Mesenchymal stem cell (in vitro differentiated cells and primary cell): ENCODE measurements around the gene MLLT11.

ENCODE experiments used
- DNase-seq: peaks from one replicate; pipeline ENCODE4 v3.0.0-alpha.2; 2013
- H2AFZ ChIP-seq: one replicate; pipeline ENCODE4 v1.6.1; 2013; ENCODE audit warnings: low read depth, mild to moderate bottlenecking, control low read depth, inconsistent platforms, low read length, moderate library complexity
- H2AK5ac ChIP-seq: 2 replicates; pipeline ENCODE4 v1.6.1; 2013; ENCODE audit warnings: low read length, moderate library complexity, mild to moderate bottlenecking, inconsistent platforms; ENCODE audit not compliant: severe bottlenecking
- H2BK120ac ChIP-seq: one replicate; pipeline ENCODE4 v1.6.1; 2013; ENCODE audit warnings: low read depth, mild to moderate bottlenecking, inconsistent platforms, low read length, moderate library complexity
- H2BK12ac ChIP-seq, 2 experiments: one replicate each; pipeline ENCODE4 v1.6.1; 2013; ENCODE audit warnings: inconsistent platforms in 2 of 2, low read length in 2 of 2, mild to moderate bottlenecking in 2 of 2, moderate library complexity in 2 of 2, control low read depth in 1 of 2
- H2BK15ac ChIP-seq: one replicate; pipeline ENCODE4 v1.6.1; 2013; ENCODE audit warnings: mild to moderate bottlenecking, low read depth, inconsistent platforms; ENCODE audit not compliant: poor library complexity, severe bottlenecking
- H2BK5ac ChIP-seq: 2 replicates; pipeline ENCODE4 v1.6.1; 2013; ENCODE audit warnings: low read depth, mild to moderate bottlenecking, low read length, control low read depth, inconsistent platforms; ENCODE audit not compliant: poor library complexity, severe bottlenecking
- H3K14ac ChIP-seq, 2 experiments: one replicate each; pipeline ENCODE4 v1.6.1; 2013; ENCODE audit warnings: inconsistent platforms in 2 of 2, low read length in 2 of 2, control low read depth in 1 of 2, mild to moderate bottlenecking in 1 of 2, moderate library complexity in 1 of 2
- H3K18ac ChIP-seq, 2 experiments: one replicate each; pipeline ENCODE4 v1.6.1; 2013; ENCODE audit warnings: inconsistent platforms in 2 of 2, low read length in 2 of 2, control low read depth in 1 of 2, low read depth in 1 of 2, mild to moderate bottlenecking in 1 of 2
- H3K23ac ChIP-seq, 2 experiments: one replicate each; pipeline ENCODE4 v1.6.1; 2013; ENCODE audit warnings: inconsistent platforms in 2 of 2, low read length in 2 of 2, mild to moderate bottlenecking in 2 of 2, moderate library complexity in 2 of 2, control low read depth in 1 of 2
- H3K27ac ChIP-seq: 2 replicates; pipeline ENCODE4 v1.5.1; 2013; ENCODE audit warnings: mild to moderate bottlenecking, moderate library complexity, low read length, control low read depth, inconsistent platforms; ENCODE audit not compliant: poor library complexity, severe bottlenecking
- H3K27me3 ChIP-seq, 2 experiments: 2 replicates each; pipeline versions ENCODE4 v1.6.1 to v1.7.0; 2013; ENCODE audit warnings: low read length in 2 of 2, mild to moderate bottlenecking in 2 of 2, moderate library complexity in 2 of 2, control low read depth in 1 of 2, inconsistent platforms in 1 of 2; ENCODE audit not compliant: control insufficient read depth in 1 of 2, insufficient read depth in 1 of 2
- H3K36me3 ChIP-seq, 2 experiments: 2 replicates each; pipeline versions ENCODE4 v1.6.1 to v1.7.0; 2013; ENCODE audit warnings: low read length in 2 of 2, control low read depth in 1 of 2, inconsistent platforms in 1 of 2, low read depth in 1 of 2, mild to moderate bottlenecking in 1 of 2; ENCODE audit not compliant: insufficient read depth in 2 of 2, control insufficient read depth in 1 of 2
- H3K4ac ChIP-seq, 2 experiments: one replicate each; pipeline ENCODE4 v1.6.1; 2013; ENCODE audit warnings: inconsistent platforms in 2 of 2, low read length in 2 of 2, mild to moderate bottlenecking in 2 of 2, moderate library complexity in 2 of 2, control low read depth in 1 of 2, low read depth in 1 of 2
- H3K4me1 ChIP-seq: 2 replicates; pipeline ENCODE4 v1.6.1; 2013; ENCODE audit warnings: low read depth, low read length, control low read depth; ENCODE audit not compliant: control insufficient read depth, insufficient read depth
- H3K4me2 ChIP-seq: 2 replicates; pipeline ENCODE4 v1.6.1; 2013; ENCODE audit warnings: low read length, mild to moderate bottlenecking, inconsistent platforms; ENCODE audit not compliant: poor library complexity, severe bottlenecking
- H3K4me3 ChIP-seq, 2 experiments: 2 replicates each; pipeline versions ENCODE4 v1.5.1 to v1.7.0; 2013; ENCODE audit warnings: low read length in 2 of 2, mild to moderate bottlenecking in 2 of 2, control low read depth in 1 of 2, low read depth in 1 of 2; ENCODE audit not compliant: insufficient read depth in 1 of 2
- H3K79me1 ChIP-seq: replicated peaks from 2 replicates; pipeline ENCODE4 v1.6.1; 2013; ENCODE audit warnings: mild to moderate bottlenecking, control low read depth, low read length, inconsistent platforms; ENCODE audit not compliant: poor library complexity, severe bottlenecking
- H3K9ac ChIP-seq: 2 replicates; pipeline ENCODE4 v1.7.0; 2013; ENCODE audit warnings: mild to moderate bottlenecking, low read length, moderate library complexity
- H3K9me3 ChIP-seq: 2 replicates; pipeline ENCODE4 v1.7.0; 2013; ENCODE audit warnings: mild to moderate bottlenecking, low read length; ENCODE audit not compliant: control insufficient read depth
- H4K8ac ChIP-seq: one replicate; pipeline ENCODE4 v1.6.1; 2013; ENCODE audit warnings: inconsistent platforms, mild to moderate bottlenecking, low read length, moderate library complexity
- H4K91ac ChIP-seq: one replicate; pipeline ENCODE4 v1.6.1; 2013; ENCODE audit warnings: mild to moderate bottlenecking, low read length, inconsistent platforms
- WGBS: methylation state at CpG from one replicate; pipeline ENCODE4 v1.1.7; 2013; ENCODE audit warnings: mixed read lengths; 5-methylcytosine and 5-hydroxymethylcytosine counted together

MLLT11 gene

DNA sequence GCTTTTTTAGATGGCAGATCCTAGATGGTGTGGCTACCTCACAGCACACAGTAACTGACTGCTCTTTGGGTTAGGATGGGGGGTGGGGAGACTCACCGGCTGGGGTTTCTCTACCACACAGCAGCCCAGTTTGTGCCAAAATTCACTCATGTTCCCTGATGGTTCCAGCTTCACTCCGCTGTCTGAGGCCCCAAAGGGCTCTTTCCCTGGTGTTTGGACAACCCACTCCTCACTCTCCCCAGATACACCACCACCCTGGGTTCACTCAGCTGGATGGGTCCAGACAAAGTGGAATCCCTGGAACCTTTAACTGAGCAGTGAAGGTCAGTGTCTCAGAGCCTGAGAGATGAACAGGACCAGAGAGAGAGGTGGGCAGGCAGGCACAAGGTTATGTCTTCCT lies 4.6 kb upstream of the MLLT11 start:
- no peak overlapping the region for H2AFZ ChIP-seq
- 100% methylated on average over 1 of the region's 2 CpGs for WGBS
- H2BK15ac ChIP-seq: no peak overlapping the region
- H4K91ac ChIP-seq: no peak overlapping the region
- no peak overlapping the region for H3K4me2 ChIP-seq
- H3K79me1 ChIP-seq: peaks cover 9% of the 10 kb centered on the region
- H3K18ac ChIP-seq: no peak overlapping the region
- no peak overlapping the region for H2BK120ac ChIP-seq
- H2BK12ac ChIP-seq: no peak overlapping the region
- H3K4me3 ChIP-seq: no peak overlapping the region
- H4K8ac ChIP-seq: no peak overlapping the region
- H3K4ac ChIP-seq: no peak overlapping the region
- H2BK5ac ChIP-seq: no peak overlapping the region
- no peaks in the 10 kb centered on the region for H3K27me3 ChIP-seq
- peaks cover 36 to 65% of the 10 kb centered on the region in 2 experiments for H3K36me3 ChIP-seq
- H3K9me3 ChIP-seq: no peaks in the 10 kb centered on the region
- H2AK5ac ChIP-seq: peak overlapping the region; percentile 37
- peaks cover 11% of the 10 kb centered on the region for H3K4me1 ChIP-seq
- H3K9ac ChIP-seq: peak overlapping the region; percentile 55
- H3K27ac ChIP-seq: no peak overlapping the region
- DNase-seq: no peak
- H3K23ac ChIP-seq: no peak overlapping the region
- no peak overlapping the region for H3K14ac ChIP-seq

DNA sequence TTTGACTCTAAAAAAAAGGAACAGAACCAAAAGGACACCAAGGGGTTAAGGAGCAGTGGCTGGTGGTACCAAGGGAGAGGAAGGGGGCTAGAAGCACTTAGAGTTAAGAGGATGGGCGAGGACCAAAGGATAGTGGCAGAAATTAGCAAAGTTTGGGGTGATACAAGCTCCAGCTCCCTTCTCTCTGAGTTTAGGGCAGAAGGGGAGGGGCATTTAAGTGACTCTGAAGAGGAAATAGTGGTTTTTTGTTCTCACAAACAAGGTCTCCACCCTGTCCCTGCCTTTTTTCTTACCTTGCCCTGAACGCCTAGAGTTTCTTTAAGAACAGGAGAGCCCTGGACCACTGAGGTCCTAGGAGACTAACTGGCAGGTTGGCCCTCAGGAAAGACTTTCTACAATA lies 4.0 kb upstream of the MLLT11 start:
- no peak overlapping the region for H3K23ac ChIP-seq
- no peak overlapping the region for H2BK120ac ChIP-seq
- H3K4me3 ChIP-seq: no peak overlapping the region
- H2BK15ac ChIP-seq: no peak overlapping the region
- peaks cover 9% of the 10 kb centered on the region for H3K79me1 ChIP-seq
- no peaks in the 10 kb centered on the region for H3K9me3 ChIP-seq
- H3K14ac ChIP-seq: no peak overlapping the region
- no peak overlapping the region for H2AFZ ChIP-seq
- no peak overlapping the region for H4K91ac ChIP-seq
- 46% methylated on average over 2 of the region's 2 CpGs for WGBS
- H2BK12ac ChIP-seq: no peak overlapping the region
- no peak overlapping the region for H2BK5ac ChIP-seq
- H4K8ac ChIP-seq: no peak overlapping the region
- no peak overlapping the region for H3K27ac ChIP-seq
- H3K4me2 ChIP-seq: no peak overlapping the region
- H3K9ac ChIP-seq: peak overlapping the region; percentile 55
- H3K4me1 ChIP-seq: peaks cover 11% of the 10 kb centered on the region
- H3K18ac ChIP-seq: no peak overlapping the region
- no peak overlapping the region for H3K4ac ChIP-seq
- no peaks in the 10 kb centered on the region for H3K27me3 ChIP-seq
- peaks cover 36 to 59% of the 10 kb centered on the region in 2 experiments for H3K36me3 ChIP-seq
- peak overlapping the region; percentile 56 for H2AK5ac ChIP-seq
- no peak for DNase-seq

GRCh38 chr1:151058692-151059091 lies 1.5 kb upstream of the MLLT11 start:
- H3K4ac ChIP-seq: peak overlapping the region; percentile 56 to 97

DNA sequence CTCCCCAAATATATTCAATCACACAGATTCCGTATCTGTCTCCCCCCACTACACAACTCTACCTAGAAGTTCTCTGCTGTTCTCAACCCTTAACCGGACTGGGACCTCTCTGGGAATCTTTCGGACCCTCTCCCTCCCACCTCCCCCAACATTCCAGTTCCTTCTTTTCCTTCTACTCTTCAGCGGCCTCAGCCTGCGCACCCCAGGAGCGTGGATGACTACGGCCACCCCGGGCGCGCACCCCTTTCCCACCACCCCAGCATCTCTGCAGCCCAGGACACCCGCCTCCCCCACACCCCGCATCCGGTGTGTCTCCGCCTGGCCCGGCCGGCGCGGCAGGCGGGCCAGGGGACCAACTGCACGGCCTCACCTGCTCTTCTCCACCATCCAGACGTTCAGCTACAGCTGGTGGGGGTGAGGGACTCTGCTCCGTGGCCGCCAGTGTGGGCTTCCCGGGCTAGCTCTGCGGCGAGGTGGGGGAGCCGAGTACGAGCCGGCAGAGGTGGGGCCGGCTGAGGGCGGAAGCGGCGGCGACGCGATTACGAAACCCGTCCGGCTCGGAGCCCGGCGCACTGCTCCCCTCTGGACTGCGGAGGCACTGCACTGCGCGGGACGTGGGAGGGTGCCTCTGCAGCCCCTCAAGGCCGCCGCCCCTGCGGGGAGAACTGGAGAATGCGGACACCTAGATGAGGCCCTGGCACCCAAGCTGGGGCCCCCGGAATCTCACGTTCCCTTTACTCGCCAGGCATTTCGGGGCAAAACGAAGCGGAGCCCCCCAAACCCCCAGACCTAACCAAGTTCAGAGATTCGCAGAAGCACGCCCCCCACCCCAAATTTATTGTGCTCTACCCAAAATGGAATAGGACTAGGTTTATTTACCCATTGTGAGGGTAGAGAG lies 839 bp upstream of the MLLT11 start, which contains the start of gene CDC42SE1:
CDC42SE1 (minus strand) TSS at position 514 of the 898 bp plus-strand sequence. CDS start 3,892 bp downstream, outside the sequence.
- Histone ChIP-seq H3K27me3 (no peaks in the 10 kb centered on the region), H2BK5ac (peak within 1 kb of the TSS; percentile 88), H3K23ac (peak within 1 kb of the TSS; percentile 37 to 45), H3K79me1 (peaks cover 3% of the 10 kb centered on the region), H3K27ac (peak within 1 kb of the TSS; percentile 84), H3K4ac (peak within 1 kb of the TSS; percentile 97), H2BK120ac (peak within 1 kb of the TSS; percentile 97), H3K4me1 (peaks cover 15% of the 10 kb centered on the region), H2BK12ac (peak within 1 kb of the TSS; percentile 57 to 84), H3K14ac (peak within 1 kb of the TSS in 1 of 2 experiments; percentile 97), H2AFZ (peak within 1 kb of the TSS; percentile 8), H3K36me3 (peaks cover 18 to 27% of the 10 kb centered on the region in 2 experiments), H4K91ac (peak within 1 kb of the TSS; percentile 98), H3K9ac (peak within 1 kb of the TSS; percentile 97), H3K4me3 (peak within 1 kb of the TSS; percentile 88 to 98), H2BK15ac (peak within 1 kb of the TSS; percentile 78), H2AK5ac (peak within 1 kb of the TSS; percentile 42), H3K4me2 (peak within 1 kb of the TSS; percentile 94), H4K8ac (peak within 1 kb of the TSS; percentile 97), H3K9me3 (no peaks in the 10 kb centered on the region), H3K18ac (peak within 1 kb of the TSS; percentile 96 to 99)
- peak; percentile 92 for DNase-seq
- WGBS: under 1% methylated on average over 48 of the region's 58 CpGs

More at GRCh38 chr1:151058692-151059091, 1.5 kb upstream of the MLLT11 start:
- H3K23ac ChIP-seq: no peak overlapping the region
- peaks cover 14% of the 10 kb centered on the region for H3K4me1 ChIP-seq
- under 1% methylated on average over 10 of the region's 10 CpGs for WGBS
- H2AK5ac ChIP-seq: peak overlapping the region; percentile 26
- H2BK120ac ChIP-seq: no peak overlapping the region
- H3K9ac ChIP-seq: peak overlapping the region; percentile 97
- peaks cover 6% of the 10 kb centered on the region for H3K79me1 ChIP-seq
- H3K14ac ChIP-seq: peak overlapping the region in 1 of 2 experiments; percentile 46
- H4K91ac ChIP-seq: peak overlapping the region; percentile 98
- H3K9me3 ChIP-seq: no peaks in the 10 kb centered on the region
- H2BK5ac ChIP-seq: peak overlapping the region; percentile 88
- H3K4me3 ChIP-seq: peak overlapping the region; percentile 88 to 98
- H2AFZ ChIP-seq: no peak overlapping the region
- peak overlapping the region; percentile 67 for H3K4me2 ChIP-seq
- peak; percentile 58 for DNase-seq
- H3K27me3 ChIP-seq: no peaks in the 10 kb centered on the region
- H3K27ac ChIP-seq: peak overlapping the region; percentile 71
- no peak overlapping the region for H4K8ac ChIP-seq
- H3K18ac ChIP-seq: peak overlapping the region; percentile 96 to 99
- H2BK12ac ChIP-seq: peak overlapping the region in 1 of 2 experiments; percentile 28
- H3K36me3 ChIP-seq: peaks cover 21 to 34% of the 10 kb centered on the region in 2 experiments
- peak overlapping the region; percentile 78 for H2BK15ac ChIP-seq
